C4-2B (cell line): Measurements from ENCODE around the gene FOXO3.

Experiments
- H3K27ac ChIP-seq: fragments of 450-650 bp; 2 replicates; pipeline ENCODE4 v1.5.1; 2017
- ZFX ChIP-seq: fragments of 450-650 bp; IDR thresholded peaks from 2 replicates; pipeline ENCODE4 v1.6.1; 2017
- TF ChIP-seq, protein P1 (sequence below): fragments of 450-650 bp; conservative IDR thresholded peaks from 2 replicates; pipeline ENCODE4 v1.5.1; 2017; ENCODE audit warnings: mild to moderate bottlenecking

Gene FOXO3

GRCh38 chr6:108587258-108588059, 26.7 kb downstream of the FOXO3 start:
- H3K27ac ChIP-seq: peak overlapping the region; percentile 88
- TF ChIP-seq ZFX: no peak
- TF ChIP-seq, protein P1, sequence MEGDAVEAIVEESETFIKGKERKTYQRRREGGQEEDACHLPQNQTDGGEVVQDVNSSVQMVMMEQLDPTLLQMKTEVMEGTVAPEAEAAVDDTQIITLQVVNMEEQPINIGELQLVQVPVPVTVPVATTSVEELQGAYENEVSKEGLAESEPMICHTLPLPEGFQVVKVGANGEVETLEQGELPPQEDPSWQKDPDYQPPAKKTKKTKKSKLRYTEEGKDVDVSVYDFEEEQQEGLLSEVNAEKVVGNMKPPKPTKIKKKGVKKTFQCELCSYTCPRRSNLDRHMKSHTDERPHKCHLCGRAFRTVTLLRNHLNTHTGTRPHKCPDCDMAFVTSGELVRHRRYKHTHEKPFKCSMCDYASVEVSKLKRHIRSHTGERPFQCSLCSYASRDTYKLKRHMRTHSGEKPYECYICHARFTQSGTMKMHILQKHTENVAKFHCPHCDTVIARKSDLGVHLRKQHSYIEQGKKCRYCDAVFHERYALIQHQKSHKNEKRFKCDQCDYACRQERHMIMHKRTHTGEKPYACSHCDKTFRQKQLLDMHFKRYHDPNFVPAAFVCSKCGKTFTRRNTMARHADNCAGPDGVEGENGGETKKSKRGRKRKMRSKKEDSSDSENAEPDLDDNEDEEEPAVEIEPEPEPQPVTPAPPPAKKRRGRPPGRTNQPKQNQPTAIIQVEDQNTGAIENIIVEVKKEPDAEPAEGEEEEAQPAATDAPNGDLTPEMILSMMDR: no peak

DNA sequence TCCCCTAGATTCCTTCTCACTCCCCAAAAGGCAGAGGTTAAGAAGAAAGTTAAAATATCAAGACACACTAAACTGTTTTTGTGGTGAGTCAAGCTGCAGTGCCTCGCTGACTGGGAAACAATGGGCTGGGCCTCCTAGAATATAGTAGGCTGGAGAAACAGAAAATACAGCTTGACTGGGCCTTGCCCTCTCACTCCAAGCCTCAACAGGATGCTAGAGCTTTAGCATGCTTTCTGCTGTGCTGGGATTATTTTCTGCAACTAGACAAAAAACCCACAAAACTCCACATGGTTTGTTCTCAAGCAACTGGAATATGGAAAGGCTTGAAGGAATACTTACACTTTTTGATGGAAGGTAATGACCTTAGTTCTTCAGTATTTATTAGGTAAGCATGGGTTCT, 27.9 kb downstream of the FOXO3 start:
- H3K27ac ChIP-seq: peak overlapping the region; percentile 65
- TF ChIP-seq, protein P1: no peak
- no peak for TF ChIP-seq ZFX

DNA sequence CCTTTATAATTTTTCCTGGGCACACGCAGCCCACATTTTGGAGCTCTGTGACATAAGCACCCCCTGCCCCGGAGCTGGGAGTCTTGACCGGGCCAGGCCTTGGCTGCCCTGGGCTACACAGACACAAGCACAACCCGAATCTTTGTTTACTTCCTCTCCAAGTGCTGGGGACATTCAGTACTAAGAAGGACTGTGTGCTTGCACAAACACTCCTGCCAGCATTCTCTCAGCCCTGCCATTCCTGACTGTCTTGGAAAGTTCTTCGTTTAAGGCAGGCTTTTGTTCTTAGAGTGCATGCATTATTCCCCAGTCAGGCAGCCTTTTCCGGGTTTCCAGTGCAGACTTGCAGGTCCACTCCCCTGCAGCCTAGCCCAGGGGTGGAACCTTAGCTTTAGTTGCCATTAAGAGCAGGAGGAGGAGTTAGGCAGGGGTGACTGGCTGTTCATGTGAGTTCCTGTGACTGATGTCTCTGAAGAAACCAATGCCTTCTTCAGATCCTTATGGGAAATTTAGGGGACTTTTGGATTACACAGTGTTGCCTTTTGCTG, 28.6 kb downstream of the FOXO3 start:
- peak overlapping the region; percentile 65 for H3K27ac ChIP-seq
- TF ChIP-seq, protein P1: no peak

DNA sequence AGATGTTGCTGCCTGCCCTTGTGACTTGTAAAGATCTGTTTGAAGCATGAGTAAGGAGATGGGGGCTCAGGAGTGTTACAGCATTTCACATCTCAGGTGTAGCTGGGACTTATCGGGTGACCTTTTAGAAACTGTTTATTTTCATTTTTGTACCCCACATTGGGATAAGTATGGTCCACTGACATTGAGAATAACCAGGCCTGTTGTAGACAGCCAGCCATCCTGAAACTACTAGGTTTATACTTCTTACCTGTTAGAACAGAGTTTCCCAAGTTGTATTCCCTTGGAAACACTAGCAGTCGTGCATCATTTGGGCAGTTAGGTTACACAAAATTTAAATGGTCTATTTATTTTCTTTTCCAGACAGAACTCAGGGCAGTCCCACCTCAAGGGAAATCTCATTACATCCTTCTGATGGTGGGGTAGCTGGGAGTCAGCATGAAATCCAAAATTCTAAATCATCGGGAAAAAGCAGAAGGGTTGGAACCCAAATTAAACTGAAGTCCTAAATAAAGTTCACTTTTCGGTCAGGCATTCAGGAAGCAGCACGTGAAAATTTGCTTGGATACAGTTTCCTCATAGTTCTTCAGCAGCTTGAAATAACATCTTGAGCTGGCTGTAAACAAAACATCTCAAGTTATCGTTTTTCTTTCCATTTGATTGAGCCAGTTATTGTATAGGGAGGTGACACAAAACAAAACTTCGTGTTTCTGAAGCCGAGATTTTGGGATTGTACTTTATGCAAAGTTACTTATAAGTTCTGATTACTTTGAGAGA, 30.5 kb downstream of the FOXO3 start:
- H3K27ac ChIP-seq: peak overlapping the region; percentile 65
- TF ChIP-seq, protein P1: no peak

GRCh38 chr6:108592371-108593337, 31.9 kb downstream of the FOXO3 start:
- H3K27ac ChIP-seq: peak overlapping the region; percentile 83
- TF ChIP-seq, protein P1: no peak
- TF ChIP-seq ZFX: no peak

- TF ChIP-seq ZFX: no peak
- TF ChIP-seq, protein P1: no peak
Observed at GRCh38 chr6:108594151-108594550, 33.4 kb downstream of the FOXO3 start.

More at GRCh38 chr6:108594151-108594550, 33.4 kb downstream of the FOXO3 start:
- H3K27ac ChIP-seq: peak overlapping the region; percentile 83
